ENCODE results near the gene NOC4L. TPM values are rescaled to one million over a fixed set of nuclear protein-coding genes. Genes with fewer than 3 reads are reported as not detected.

The NOC4L gene
- polyA plus RNA-seq, 3 donors = 7.3 to 18.0 (median 17.9) TPM

- Histone ChIP-seq H3K79me2 (ENCODE audit: insufficient read depth, low read length) (no peaks in the 10 kb centered on the region), H3K4me3 (replicated peaks in 1 of 3; ENCODE audit: low read depth in 2 of 3, low read length in 3 of 3) (no peak overlapping the region), H3K9ac (ENCODE audit: insufficient read depth, low read length, poor library complexity, severe bottlenecking) (no peak overlapping the region), H4K20me1 (ENCODE audit: insufficient read depth, low read length) (no peaks in the 10 kb centered on the region), H3K4me1 (ENCODE audit: control insufficient read depth in 1 of 2, insufficient read depth in 2 of 2, low read length in 2 of 2) (no peaks in the 10 kb centered on the region), H3K4me2 (replicated peaks; ENCODE audit: extremely low read depth, low read length, poor library complexity, severe bottlenecking) (no peak overlapping the region), H3K9me3 (replicated peaks in 1 of 2; ENCODE audit: control insufficient read depth in 1 of 2, insufficient read depth in 1 of 2, low read length in 2 of 2) (peaks cover under 1 to 3% of the 10 kb centered on the region in 2 donors), H3K27ac (ENCODE audit: low read depth in 1 of 2, low read length in 2 of 2) (no peak overlapping the region), H3K27me3 (ENCODE audit: control insufficient read depth in 2 of 2, insufficient read depth in 2 of 2, low read length in 2 of 2) (peaks cover 0 to 8% of the 10 kb centered on the region in 2 donors), H2AFZ (ENCODE audit: insufficient read depth, low read depth, low read length, poor library complexity, severe bottlenecking) (no peak overlapping the region), H3K36me3 (replicated peaks in 1 of 2; ENCODE audit: control insufficient read depth in 1 of 2, insufficient read depth in 2 of 2, low read length in 2 of 2) (no peaks in the 10 kb centered on the region)
- H3K27me3 Mint-ChIP-seq (ENCODE audit: low read depth in 3 of 3) = peaks cover 13 to 20% (median 17%) of the 10 kb centered on the region in 3 donors
- no peaks in the 10 kb centered on the region for H3K36me3 Mint-ChIP-seq
- no peak overlapping the region for H3K27ac Mint-ChIP-seq
- no peak overlapping the region for H3K4me3 Mint-ChIP-seq
- no peaks in the 10 kb centered on the region for H3K4me1 Mint-ChIP-seq
- TF ChIP-seq, protein P1, sequence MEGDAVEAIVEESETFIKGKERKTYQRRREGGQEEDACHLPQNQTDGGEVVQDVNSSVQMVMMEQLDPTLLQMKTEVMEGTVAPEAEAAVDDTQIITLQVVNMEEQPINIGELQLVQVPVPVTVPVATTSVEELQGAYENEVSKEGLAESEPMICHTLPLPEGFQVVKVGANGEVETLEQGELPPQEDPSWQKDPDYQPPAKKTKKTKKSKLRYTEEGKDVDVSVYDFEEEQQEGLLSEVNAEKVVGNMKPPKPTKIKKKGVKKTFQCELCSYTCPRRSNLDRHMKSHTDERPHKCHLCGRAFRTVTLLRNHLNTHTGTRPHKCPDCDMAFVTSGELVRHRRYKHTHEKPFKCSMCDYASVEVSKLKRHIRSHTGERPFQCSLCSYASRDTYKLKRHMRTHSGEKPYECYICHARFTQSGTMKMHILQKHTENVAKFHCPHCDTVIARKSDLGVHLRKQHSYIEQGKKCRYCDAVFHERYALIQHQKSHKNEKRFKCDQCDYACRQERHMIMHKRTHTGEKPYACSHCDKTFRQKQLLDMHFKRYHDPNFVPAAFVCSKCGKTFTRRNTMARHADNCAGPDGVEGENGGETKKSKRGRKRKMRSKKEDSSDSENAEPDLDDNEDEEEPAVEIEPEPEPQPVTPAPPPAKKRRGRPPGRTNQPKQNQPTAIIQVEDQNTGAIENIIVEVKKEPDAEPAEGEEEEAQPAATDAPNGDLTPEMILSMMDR (IDR thresholded peaks at IDR 0.05) = no peak
- intact Hi-C loops (cut with micrococcal nuclease) = loop anchor here in 1 of 2 donors (10.0 kb wide), 1 partner anchor 295 kb away; the partner anchor contains the start of gene FBRSL1
- peaks cover 0 to 9% (median 3%) of the 10 kb centered on the region in 7 donors for H3K9me3 Mint-ChIP-seq
- WGBS (ENCODE audit: insufficient coverage) = 88% methylated on average over 21 of the region's 24 CpGs
- DNase-seq = no peak
These were observed 55.5 kb downstream of the NOC4L start for GRCh38 chr12:132199526-132200319.

DNA sequence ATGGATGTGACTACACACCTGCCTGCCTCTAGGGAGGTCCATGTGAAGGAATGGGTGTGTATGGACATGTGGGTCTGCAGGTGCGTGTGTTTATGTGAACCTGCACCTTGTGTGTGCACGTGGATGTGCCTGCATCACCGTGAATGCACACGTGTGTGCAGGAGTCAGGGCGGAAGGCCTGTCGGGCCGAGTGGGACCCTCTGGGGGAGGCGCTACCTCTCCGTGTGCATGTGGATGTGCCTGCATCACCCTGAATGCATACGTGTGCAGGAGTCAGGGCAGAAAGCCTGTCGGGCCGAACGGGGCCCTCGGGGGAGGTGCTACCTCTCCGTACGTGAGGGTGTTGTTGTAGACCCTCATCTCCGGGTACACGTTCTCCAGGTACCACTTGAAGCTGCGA is 56.5 kb downstream of the NOC4L start:
- intact Hi-C loops (cut with micrococcal nuclease) = no loop called here
- H3K36me3 ChIP-seq (replicated peaks in 1 of 2; ENCODE audit: control insufficient read depth in 1 of 2, insufficient read depth in 2 of 2, low read length in 2 of 2) = no peaks in the 10 kb centered on the region
- H4K20me1 ChIP-seq (ENCODE audit: insufficient read depth, low read length) = no peaks in the 10 kb centered on the region
- TF ChIP-seq, protein P1 (IDR thresholded peaks at IDR 0.05) = no peak
- H3K36me3 Mint-ChIP-seq = no peaks in the 10 kb centered on the region
- H3K27ac ChIP-seq (ENCODE audit: low read depth in 1 of 2, low read length in 2 of 2) = no peak overlapping the region
- H2AFZ ChIP-seq (ENCODE audit: insufficient read depth, low read depth, low read length, poor library complexity, severe bottlenecking) = no peak overlapping the region
- H3K4me3 ChIP-seq (replicated peaks in 1 of 3; ENCODE audit: low read depth in 2 of 3, low read length in 3 of 3) = no peak overlapping the region
- H3K4me2 ChIP-seq (replicated peaks; ENCODE audit: extremely low read depth, low read length, poor library complexity, severe bottlenecking) = no peak overlapping the region
- H3K4me3 Mint-ChIP-seq = no peak overlapping the region
- peaks cover 0 to 19% of the 10 kb centered on the region in 2 donors for H3K27me3 ChIP-seq (ENCODE audit: control insufficient read depth in 2 of 2, insufficient read depth in 2 of 2, low read length in 2 of 2)
- H3K9me3 Mint-ChIP-seq = peaks cover 0 to 3% (median 0%) of the 10 kb centered on the region in 7 donors
- peaks cover 24 to 31% (median 26%) of the 10 kb centered on the region in 3 donors for H3K27me3 Mint-ChIP-seq (ENCODE audit: low read depth in 3 of 3)
- 91% methylated on average over 18 of the region's 19 CpGs for WGBS (ENCODE audit: insufficient coverage)
- H3K4me1 Mint-ChIP-seq = no peaks in the 10 kb centered on the region
- H3K27ac Mint-ChIP-seq = peak overlapping the region in 1 of 7 donors; percentile 19
- no peak for DNase-seq
- H3K9me3 ChIP-seq (replicated peaks in 1 of 2; ENCODE audit: control insufficient read depth in 1 of 2, insufficient read depth in 1 of 2, low read length in 2 of 2) = no peaks in the 10 kb centered on the region
- H3K4me1 ChIP-seq (ENCODE audit: control insufficient read depth in 1 of 2, insufficient read depth in 2 of 2, low read length in 2 of 2) = no peaks in the 10 kb centered on the region
- H3K9ac ChIP-seq (ENCODE audit: insufficient read depth, low read length, poor library complexity, severe bottlenecking) = no peak overlapping the region
- no peaks in the 10 kb centered on the region for H3K79me2 ChIP-seq (ENCODE audit: insufficient read depth, low read length)

All from CD14-positive monocyte (primary cell).